Colonic mucosa (tissue), 4 donors: ENCODE measurements around the gene SMARCAL1. TPM values are rescaled to one million over a fixed set of nuclear protein-coding genes. Genes with fewer than 3 reads are reported as not detected.

ENCODE experiments used
- DNase-seq: peaks from one replicate; pipeline ENCODE4 v3.0.0-alpha.2; 2020
- H3K27ac ChIP-seq: fragments of 200-600 bp; one replicate; pipeline ENCODE4 v1.8.0; 2021
- H3K27me3 ChIP-seq: fragments of 200-600 bp; one replicate; pipeline ENCODE4 v1.8.0; 2021
- H3K36me3 ChIP-seq: fragments of 200-600 bp; one replicate; pipeline ENCODE4 v1.8.0; 2021
- H3K4me1 ChIP-seq: fragments of 200-600 bp; one replicate; pipeline ENCODE4 v1.8.0; 2021; ENCODE audit warnings: mild to moderate bottlenecking
- H3K4me3 ChIP-seq: fragments of 200-600 bp; one replicate; pipeline ENCODE4 v1.8.0; 2021
- H3K9ac ChIP-seq, 2 donors: one replicate each; pipeline ENCODE4 v1.7.0; 2013; ENCODE audit warnings: control low read depth in 2 of 2, low read depth in 2 of 2, low read length in 2 of 2
- H3K9me3 ChIP-seq: fragments of 200-600 bp; one replicate; pipeline ENCODE4 v1.8.0; 2021
- CTCF ChIP-seq: fragments of 200-600 bp; IDR thresholded peaks from one replicate; pipeline ENCODE4 v1.8.0; 2022; ENCODE audit warnings: antibody characterized with exemption, mild to moderate bottlenecking
- intact Hi-C: fragments of 100-400 bp; cut with DNase I; formaldehyde crosslinking; loops from one replicate; pipeline ENCODE4 v1.14.1; 2022
- total RNA-seq, 2 donors: library from RNA; stranded (reverse); fragmentation: NEBNext Ultra II Directional in 1 of 2; extraction: Animal tissue kit (Norgen Biotek cat#: 25700) in 1 of 2; gene quantifications; one replicate each; pipeline ENCODE4 v1.2.1, GENCODE V29; 2021
- donor health status: healthy.
- donor health status: DM: no; HTN: no; CAD: no.
- donor health status: DM: no; HTN: no; CAD: no.

SMARCAL1 gene
- total RNA-seq, 2 donors from 2014 or later = 13.8 to 18.1 TPM

GRCh38 chr2:216430811-216431530 is 18.7 kb downstream of the SMARCAL1 start:
- Histone ChIP-seq H3K36me3 (no peaks in the 10 kb centered on the region), H3K4me3 (no peak overlapping the region), H3K27me3 (no peaks in the 10 kb centered on the region), H3K9me3 (no peaks in the 10 kb centered on the region), H3K9ac (no peak overlapping the region), H3K4me1 (no peaks in the 10 kb centered on the region), H3K27ac (no peak overlapping the region)
- DNase-seq = no peak
- no peak for TF ChIP-seq CTCF
- intact Hi-C loops = no loop called here

- Histone ChIP-seq H3K27me3 (no peaks in the 10 kb centered on the region), H3K36me3 (no peaks in the 10 kb centered on the region), H3K4me1 (no peaks in the 10 kb centered on the region), H3K27ac (no peak overlapping the region), H3K9ac (no peak overlapping the region), H3K9me3 (no peaks in the 10 kb centered on the region), H3K4me3 (no peak overlapping the region)
- TF ChIP-seq CTCF = no peak
- intact Hi-C loops = no loop called here
- no peak for DNase-seq
Measured at GRCh38 chr2:216431531-216431856, 19.2 kb downstream of the SMARCAL1 start.

- no peaks in the 10 kb centered on the region for H3K36me3 ChIP-seq
Measured at GRCh38 chr2:216436383-216436782, 24.1 kb downstream of the SMARCAL1 start.

DNA sequence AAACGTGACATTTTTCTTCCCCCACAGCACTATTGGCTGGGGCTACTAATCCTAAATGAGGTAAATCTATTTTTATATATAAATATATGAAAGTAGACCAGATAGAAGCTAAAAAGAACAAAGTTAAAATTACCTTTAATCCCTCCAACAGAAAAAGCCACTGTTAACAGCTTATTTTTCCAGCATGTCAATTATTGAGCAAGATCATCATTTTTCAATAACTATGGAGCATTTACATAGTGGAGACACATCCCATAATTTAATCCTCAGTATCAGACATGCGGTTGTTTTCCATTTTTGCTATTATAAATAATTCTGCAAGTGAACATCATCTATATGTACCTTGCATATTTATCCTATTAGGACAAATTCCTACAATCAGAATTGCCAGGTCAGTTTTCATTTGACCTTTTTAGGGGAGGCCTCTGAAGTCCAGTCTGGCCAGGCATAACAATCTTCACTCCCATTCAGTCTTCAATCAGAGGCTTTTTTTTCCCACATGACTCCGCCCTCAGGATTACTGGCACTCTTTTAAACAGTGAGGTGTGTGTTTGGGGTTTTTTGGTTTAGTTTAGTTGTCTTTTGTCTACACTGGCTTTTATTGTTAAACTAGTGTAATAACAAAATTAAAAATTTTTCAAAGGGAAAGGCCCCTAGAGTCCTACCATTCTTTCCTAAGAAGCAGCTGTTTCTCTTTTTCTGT is 29.2 kb downstream of the SMARCAL1 start:
- no peak overlapping the region for H3K9ac ChIP-seq
- no peaks in the 10 kb centered on the region for H3K36me3 ChIP-seq
- no peak overlapping the region for H3K4me3 ChIP-seq
- TF ChIP-seq CTCF = no peak
- intact Hi-C loops = no loop called here
- DNase-seq = no peak
- H3K9me3 ChIP-seq = no peaks in the 10 kb centered on the region
- no peaks in the 10 kb centered on the region for H3K4me1 ChIP-seq
- H3K27ac ChIP-seq = no peak overlapping the region
- H3K27me3 ChIP-seq = no peaks in the 10 kb centered on the region

More at GRCh38 chr2:216436383-216436782, 24.1 kb downstream of the SMARCAL1 start:
- no peak overlapping the region for H3K27ac ChIP-seq
- H3K27me3 ChIP-seq = no peaks in the 10 kb centered on the region
- no peak for DNase-seq
- no peak overlapping the region for H3K9ac ChIP-seq
- H3K4me1 ChIP-seq = no peaks in the 10 kb centered on the region
- TF ChIP-seq CTCF = no peak
- intact Hi-C loops = no loop called here
- no peak overlapping the region for H3K4me3 ChIP-seq
- no peaks in the 10 kb centered on the region for H3K9me3 ChIP-seq

DNA sequence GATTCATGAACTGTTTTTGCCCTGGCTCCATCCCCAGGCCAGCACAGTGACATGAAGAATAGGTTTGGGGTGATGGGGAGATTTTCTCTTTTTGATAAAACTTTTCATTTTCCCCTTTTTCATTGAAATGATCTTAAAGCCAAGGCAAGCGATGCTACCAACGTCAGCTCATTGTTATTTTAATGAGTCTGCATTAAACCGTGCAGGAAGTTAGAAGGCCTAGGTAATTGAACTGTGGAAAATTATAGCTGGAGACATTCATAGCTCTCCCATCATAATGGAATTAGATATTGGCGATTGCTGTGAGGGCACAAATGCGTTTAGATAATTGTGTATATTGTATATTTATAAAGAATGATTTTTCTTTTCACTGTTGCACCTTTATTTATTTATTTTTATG is 33.2 kb downstream of the SMARCAL1 start:
- H3K9me3 ChIP-seq = no peaks in the 10 kb centered on the region
- intact Hi-C loops = no loop called here

More for the DNA sequence above, 33.2 kb downstream of the SMARCAL1 start:
- no peak for TF ChIP-seq CTCF
- Histone ChIP-seq H3K27ac (no peak overlapping the region), H3K27me3 (no peaks in the 10 kb centered on the region), H3K4me1 (no peaks in the 10 kb centered on the region), H3K4me3 (no peak overlapping the region), H3K36me3 (no peaks in the 10 kb centered on the region), H3K9ac (no peak overlapping the region)
- DNase-seq = no peak
